ENCODE measurements around the gene SLC28A1.

The SLC28A1 gene

GRCh38 chr15:84852212-84852611, 32.2 kb upstream of the SLC28A1 start:
- in situ Hi-C loops (cut with MboI; ENCODE audit: low pct_unique_long_range_greater_than_20kb, low sequenced_read_pairs, unreplicated experiment), result no loop called here
- DNase-seq (ENCODE audit: low spot score), result no peak
- TF ChIP-seq CTCF (IDR thresholded peaks at IDR 0.05; ENCODE audit: extremely low read depth, insufficient read depth, missing control alignments), result no peak

- no peak for DNase-seq (ENCODE audit: low spot score)
- in situ Hi-C loops (cut with MboI; ENCODE audit: low pct_unique_long_range_greater_than_20kb, low sequenced_read_pairs, unreplicated experiment), result no loop called here
- no peak for TF ChIP-seq CTCF (IDR thresholded peaks at IDR 0.05; ENCODE audit: extremely low read depth, insufficient read depth, missing control alignments)
Observed at GRCh38 chr15:84855136-84855535, 29.3 kb upstream of the SLC28A1 start.

- TF ChIP-seq CTCF (IDR thresholded peaks at IDR 0.05; ENCODE audit: extremely low read depth, insufficient read depth, missing control alignments), result no peak
- DNase-seq (ENCODE audit: low spot score), result no peak
- in situ Hi-C loops (cut with MboI; ENCODE audit: low pct_unique_long_range_greater_than_20kb, low sequenced_read_pairs, unreplicated experiment), result no loop called here
Observed at GRCh38 chr15:84855765-84856164, 28.7 kb upstream of the SLC28A1 start.

GRCh38 chr15:84856731-84857417, 27.6 kb upstream of the SLC28A1 start:
- TF ChIP-seq CTCF (IDR thresholded peaks at IDR 0.05; ENCODE audit: extremely low read depth, insufficient read depth, missing control alignments), result no peak
- in situ Hi-C loops (cut with MboI; ENCODE audit: low pct_unique_long_range_greater_than_20kb, low sequenced_read_pairs, unreplicated experiment), result no loop called here
- DNase-seq (ENCODE audit: low spot score), result no peak

- no peak for TF ChIP-seq CTCF (IDR thresholded peaks at IDR 0.05; ENCODE audit: extremely low read depth, insufficient read depth, missing control alignments)
Observed at GRCh38 chr15:84857418-84858004, 27.0 kb upstream of the SLC28A1 start.

GRCh38 chr15:84858231-84858630, 26.2 kb upstream of the SLC28A1 start:
- no peak for TF ChIP-seq CTCF (IDR thresholded peaks at IDR 0.05; ENCODE audit: extremely low read depth, insufficient read depth, missing control alignments)
- in situ Hi-C loops (cut with MboI; ENCODE audit: low pct_unique_long_range_greater_than_20kb, low sequenced_read_pairs, unreplicated experiment), result no loop called here
- no peak for DNase-seq (ENCODE audit: low spot score)

More at GRCh38 chr15:84857418-84858004, 27.0 kb upstream of the SLC28A1 start:
- in situ Hi-C loops (cut with MboI; ENCODE audit: low pct_unique_long_range_greater_than_20kb, low sequenced_read_pairs, unreplicated experiment), result no loop called here
- no peak for DNase-seq (ENCODE audit: low spot score)
